GM18870 (cell line): Measurements from ENCODE around the gene CAPZA2.
"Not testable (repeated sequence)": the region's sequence is repeated elsewhere in the genome, so short reads cannot be mapped to it uniquely, and the experiment has no call there.

Experiments
- ATAC-seq: cut with Tn5 transposase; IDR thresholded peaks from one replicate; pipeline ENCODE4 v1.9.1; 2021; ENCODE audit warnings: moderate library complexity; ENCODE audit not compliant: unreplicated experiment

The CAPZA2 gene

GRCh38 chr7:116912269-116912909 is 50.0 kb downstream of the CAPZA2 start:
- no peak for ATAC-seq

- ATAC-seq = no peak
These were observed 56.3 kb downstream of the CAPZA2 start for GRCh38 chr7:116918704-116919103.

GRCh38 chr7:116920359-116920758 is 58.0 kb downstream of the CAPZA2 start:
- ATAC-seq = no peak

- no peak for ATAC-seq
These were observed 60.2 kb downstream of the CAPZA2 start for GRCh38 chr7:116922545-116922944.

GRCh38 chr7:116924741-116925140 is 62.4 kb downstream of the CAPZA2 start:
- no peak for ATAC-seq

- ATAC-seq = no peak
These were observed 66.6 kb downstream of the CAPZA2 start for GRCh38 chr7:116929021-116929420.

GRCh38 chr7:116929914-116930913 is 67.8 kb downstream of the CAPZA2 start:
- ATAC-seq = peak; percentile 73

GRCh38 chr7:116932566-116932965 is 70.2 kb downstream of the CAPZA2 start:
- ATAC-seq = no peak

- no peak for ATAC-seq
These were observed 71.1 kb downstream of the CAPZA2 start for GRCh38 chr7:116933465-116933864.

GRCh38 chr7:116934580-116934979 is 72.2 kb downstream of the CAPZA2 start:
- ATAC-seq = no peak

GRCh38 chr7:116936844-116937243 is 74.5 kb downstream of the CAPZA2 start:
- ATAC-seq = not testable (repeated sequence)

GRCh38 chr7:116938678-116939077 is 76.3 kb downstream of the CAPZA2 start:
- ATAC-seq = no peak

- ATAC-seq = no peak
These were observed 78.4 kb downstream of the CAPZA2 start for GRCh38 chr7:116940689-116941370.

GRCh38 chr7:116942504-116942903 is 80.1 kb downstream of the CAPZA2 start:
- no peak for ATAC-seq

GRCh38 chr7:116948934-116949333 is 86.5 kb downstream of the CAPZA2 start:
- ATAC-seq = no peak

GRCh38 chr7:116949941-116950801 is 87.8 kb downstream of the CAPZA2 start:
- ATAC-seq = no peak

GRCh38 chr7:116950889-116951351 is 88.5 kb downstream of the CAPZA2 start:
- no peak for ATAC-seq

- no peak for ATAC-seq
These were observed 89.2 kb downstream of the CAPZA2 start for GRCh38 chr7:116951366-116952292.

GRCh38 chr7:116952635-116953371 is 90.4 kb downstream of the CAPZA2 start:
- peak; percentile 20 for ATAC-seq
